Measurements from ENCODE around the gene BEND4. TPM values are rescaled to one million over a fixed set of nuclear protein-coding genes. Genes with fewer than 3 reads are reported as not detected.

The BEND4 gene
- total and polyA plus RNA-seq, 2 of the 4 experiments (the other 2 are of a cell fraction): not detected

- Histone ChIP-seq H3K9me1 (ENCODE audit: insufficient read depth, low read length) (no peaks in the 10 kb centered on the region), H2AK5ac (ENCODE audit: low read depth, low read length) (no peak overlapping the region), H4K20me1 (ENCODE audit: insufficient read depth, low read length) (no peaks in the 10 kb centered on the region), H2AFZ (replicated peaks; ENCODE audit: low read length, poor library complexity) (no peak overlapping the region), H3K56ac (ENCODE audit: extremely low read depth, insufficient read depth, low read length) (no peak overlapping the region), H3K27me3 (ENCODE audit: control insufficient read depth, insufficient read depth, low read length) (no peaks in the 10 kb centered on the region), H2BK120ac (ENCODE audit: low read depth, low read length) (no peak overlapping the region), H2AK9ac (replicated peaks; ENCODE audit: low read depth, low read length, poor library complexity) (no peak overlapping the region), H3K4me2 (ENCODE audit: low read depth, low read length) (no peak overlapping the region), H3K9me3 (ENCODE audit: control insufficient read depth, insufficient read depth, low read length) (no peaks in the 10 kb centered on the region), H2BK20ac (ENCODE audit: low read depth, low read length) (no peak overlapping the region), H3K27ac (ENCODE audit: insufficient read depth, low read length) (no peak overlapping the region), H3K23ac (ENCODE audit: low read depth, low read length) (no peak overlapping the region), H3K14ac (replicated peaks; ENCODE audit: low read depth, low read length) (no peak overlapping the region), H3K4me1 (ENCODE audit: control insufficient read depth, insufficient read depth, low read length) (0 out of 2 replicates have a peak, but pooled peaks cover 2% of the 10 kb centered on the region), H3K4ac (ENCODE audit: low read depth, low read length) (no peak overlapping the region), H2BK5ac (ENCODE audit: low read depth, low read length, poor library complexity, severe bottlenecking) (no peak overlapping the region), H3K9ac (ENCODE audit: low read depth, low read length) (no peak overlapping the region), H3K79me1 (ENCODE audit: low read depth in 1 of 2, low read length in 2 of 2) (no peaks in the 10 kb centered on the region), H2BK15ac (ENCODE audit: low read depth, low read length) (no peak overlapping the region), H4K5ac (ENCODE audit: low read depth, low read length) (no peak overlapping the region), H4K8ac (ENCODE audit: low read depth in 2 of 2, low read length in 2 of 2) (no peak overlapping the region), H3K18ac (ENCODE audit: low read depth, low read length) (no peak overlapping the region), H4K91ac (ENCODE audit: insufficient read depth, low read depth, low read length) (no peak overlapping the region), H3K4me3 (ENCODE audit: insufficient read depth, low read depth, low read length) (no peak overlapping the region), H3K36me3 (ENCODE audit: control insufficient read depth, insufficient read depth, low read length) (peaks cover 9% of the 10 kb centered on the region)
- TF ChIP-seq FOS (IDR thresholded peaks at IDR 0.05; ENCODE audit: low read depth, low read length) (no peak), MAFK (IDR thresholded peaks at IDR 0.05; ENCODE audit: low read depth, low read length) (no peak), NFE2L2 (IDR thresholded peaks at IDR 0.05; ENCODE audit: low read depth, low read length) (no peak), MXI1 (IDR thresholded peaks at IDR 0.05; ENCODE audit: borderline replicate concordance, low read depth, low read length) (no peak), POLR2A (IDR thresholded peaks at IDR 0.05; ENCODE audit: low read depth, low read length) (no peak), MAZ (IDR thresholded peaks at IDR 0.05; ENCODE audit: borderline replicate concordance, low read depth, low read length) (no peak), SMC3 (IDR thresholded peaks at IDR 0.05; ENCODE audit: low read depth, low read length) (no peak), RAD21 (IDR thresholded peaks at IDR 0.05; ENCODE audit: low read length) (no peak), ELK1 (IDR thresholded peaks at IDR 0.05; ENCODE audit: borderline replicate concordance, low read depth, low read length) (no peak), CEBPB (IDR thresholded peaks at IDR 0.05; ENCODE audit: low read depth, low read length) (no peak), CHD1 (IDR thresholded peaks at IDR 0.05; ENCODE audit: low read depth, low read length) (no peak), CTCF (conservative IDR thresholded peaks at IDR 0.05; ENCODE audit: low read depth, low read length) (no peak), RFX5 (IDR thresholded peaks at IDR 0.05; ENCODE audit: low read depth, low read length) (no peak), BHLHE40 (IDR thresholded peaks at IDR 0.05; ENCODE audit: low read depth, low read length) (no peak), RCOR1 (IDR thresholded peaks at IDR 0.05; ENCODE audit: insufficient replicate concordance, low read length) (no peak), USF2 (IDR thresholded peaks at IDR 0.05; ENCODE audit: low read depth, low read length) (no peak)
- dilution Hi-C loops (cut with HindIII; ENCODE audit: low sequenced_read_pairs, unreplicated experiment) (no loop called here), intact Hi-C loops (cut with micrococcal nuclease) (no loop called here), in situ Hi-C loops (cut with MboI; ENCODE audit: low sequenced_read_pairs) (no loop called here)
- BruUV-seq (replicated peaks): no TSS peak
- ChIA-PET POLR2A (ENCODE audit: unreplicated experiment) (no interaction called here), CTCF (no interaction called here)
- DNase-seq: no peak
- ATAC-seq (ENCODE audit: low read depth): no peak
- 100% methylated on average over 2 of the region's 3 CpGs; no CpG with 5 or more reads in 1 of the 2 experiments for WGBS, 2 experiments (ENCODE audit: extremely low coverage in 2 of 2, insufficient read length in 1 of 2)
Observed at GRCh38 chr4:42080306-42080705, 72.1 kb downstream of the BEND4 start.

Measured in IMR-90 (cell line).